HG03135 (cell line): ENCODE results near the gene SCO2.
"Not testable (repeated sequence)": the region's sequence is repeated elsewhere in the genome, so short reads cannot be mapped to it uniquely, and the experiment has no call there.

Source experiments
- ATAC-seq: cut with Tn5 transposase; IDR thresholded peaks from one replicate; pipeline ENCODE4 v1.9.1; 2021; ENCODE audit warnings: mild to moderate bottlenecking, moderate library complexity; ENCODE audit not compliant: unreplicated experiment

Gene SCO2

GRCh38 chr22:50551160-50551752 is 25.9 kb upstream of the SCO2 start:
- no peak for ATAC-seq

- ATAC-seq = no peak
Measured at GRCh38 chr22:50550395-50550794, 25.0 kb upstream of the SCO2 start.

- no peak for ATAC-seq
Measured at GRCh38 chr22:50548921-50549790, 23.8 kb upstream of the SCO2 start.

- no peak for ATAC-seq
Measured at GRCh38 chr22:50548040-50548920, 22.9 kb upstream of the SCO2 start.

- no peak for ATAC-seq
Measured at GRCh38 chr22:50547263-50547985, 22.0 kb upstream of the SCO2 start.

DNA sequence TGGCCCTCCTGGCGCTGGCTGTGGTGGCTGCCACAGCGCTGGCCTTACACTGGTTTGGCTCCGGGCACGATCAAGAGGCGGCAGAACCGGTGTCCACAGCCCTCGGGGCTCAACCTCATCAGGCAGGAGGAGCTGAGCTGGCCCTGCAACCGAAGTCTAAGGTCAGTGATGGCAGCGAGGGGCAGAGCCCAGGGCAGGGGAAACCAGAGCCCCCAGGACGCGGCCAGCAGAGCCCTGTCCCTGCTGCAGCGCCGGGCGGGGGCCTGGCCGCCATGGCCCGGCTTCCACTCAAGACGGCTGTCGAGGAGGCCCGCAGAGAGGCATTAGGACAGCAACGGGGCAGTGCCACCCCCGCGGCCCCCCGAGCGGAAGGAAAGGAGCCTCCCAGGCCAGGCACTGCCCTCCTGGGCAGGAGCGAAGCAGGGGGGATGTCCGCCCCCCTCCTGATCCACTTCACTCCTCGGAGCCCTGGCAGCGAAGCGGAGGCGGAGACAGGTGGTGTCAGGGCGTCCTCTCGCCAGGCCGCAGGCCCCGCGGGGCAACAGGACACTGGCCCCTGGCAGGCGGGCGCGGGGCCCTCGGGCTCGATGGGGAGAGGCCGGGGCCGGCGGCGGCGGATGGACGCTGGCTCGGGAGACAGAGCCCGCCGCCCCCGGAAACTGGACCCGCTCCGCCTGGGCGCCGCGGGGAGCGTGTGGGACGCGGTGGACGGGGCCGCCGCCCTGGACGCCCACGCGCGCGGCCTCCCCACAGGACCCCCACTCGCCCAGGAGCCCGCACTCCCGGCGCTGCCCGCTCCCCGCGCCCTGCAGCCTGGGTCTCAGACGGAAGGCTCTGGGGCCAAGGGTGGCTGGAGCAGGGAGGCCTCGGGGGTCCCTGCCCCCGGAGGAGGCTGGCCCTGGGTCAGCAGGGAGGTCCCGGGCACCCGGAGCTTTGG is 21.2 kb upstream of the SCO2 start:
- no peak for ATAC-seq

GRCh38 chr22:50545522-50546325 is 20.3 kb upstream of the SCO2 start, which contains the start of gene KLHDC7B:
Gene KLHDC7B, plus strand, starts transcription at chr22:50545899. Its CDS starts 345 bp downstream, at chr22:50546244.
- no peak for ATAC-seq

- ATAC-seq = no peak
Measured at GRCh38 chr22:50544746-50545253, 19.4 kb upstream of the SCO2 start.

- ATAC-seq = no peak
Measured at GRCh38 chr22:50544078-50544745, 18.8 kb upstream of the SCO2 start.

- no peak for ATAC-seq
Measured at GRCh38 chr22:50542416-50542927, 17.1 kb upstream of the SCO2 start.

DNA sequence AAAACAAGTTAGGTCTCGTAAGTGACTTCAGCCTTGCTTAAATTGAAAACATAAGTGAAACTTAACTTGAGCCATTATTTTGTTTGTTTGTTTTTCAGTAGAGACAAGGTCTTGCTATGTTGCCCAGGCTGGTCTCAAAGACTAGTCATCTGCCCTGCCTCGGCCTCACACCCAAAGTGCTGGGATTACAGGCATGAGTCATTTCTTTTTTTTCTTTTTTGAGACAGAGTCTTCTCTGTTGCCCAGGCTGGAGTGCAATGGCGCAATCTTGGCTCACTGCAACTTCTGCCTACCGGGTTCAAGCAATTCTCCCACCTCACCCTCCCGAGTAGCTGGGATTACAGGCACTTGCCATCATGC is 16.2 kb upstream of the SCO2 start:
- not testable (repeated sequence) for ATAC-seq

GRCh38 chr22:50540381-50540780 is 15.0 kb upstream of the SCO2 start:
- ATAC-seq = no peak

DNA sequence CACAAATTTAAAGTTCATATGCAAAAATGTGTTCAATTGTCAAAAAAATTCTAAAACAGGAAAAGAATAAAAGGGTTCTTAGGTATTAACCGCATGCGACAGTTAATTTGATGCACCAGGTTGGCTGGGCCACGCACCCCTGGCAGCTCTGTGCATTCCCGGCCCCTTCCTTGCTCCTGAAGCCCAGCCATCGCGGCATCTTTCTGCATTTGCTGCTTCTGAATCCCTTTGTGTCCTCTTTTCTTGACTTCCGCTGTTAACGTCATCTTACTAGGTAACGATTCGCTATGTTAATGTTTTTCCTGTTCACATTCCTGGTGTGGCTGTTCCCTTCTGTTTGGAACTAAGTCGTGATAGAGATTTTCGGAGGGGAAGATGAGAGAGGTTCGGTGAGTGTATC is 12.4 kb upstream of the SCO2 start:
- no peak for ATAC-seq

GRCh38 chr22:50536226-50536625 is 10.8 kb upstream of the SCO2 start:
- no peak for ATAC-seq

- ATAC-seq = no peak
Measured at GRCh38 chr22:50535113-50535512, 9.7 kb upstream of the SCO2 start.

GRCh38 chr22:50533856-50534711 is 8.7 kb upstream of the SCO2 start:
- ATAC-seq = not testable (repeated sequence)
